Brain microvascular endothelial cell (primary cell): Measurements from ENCODE around the gene TMEM266.

Source experiments
- DNase-seq: peaks from one replicate; pipeline ENCODE4 v3.0.0-alpha.2; 2020
- H3K27ac ChIP-seq: fragments of 250-450 bp; sonication (Bioruptor Pico); 2 replicates; pipeline ENCODE4 v1.5.1; 2020; ENCODE audit warnings: mild to moderate bottlenecking, moderate library complexity
- H3K27me3 ChIP-seq: fragments of 250-450 bp; sonication (Bioruptor Pico); replicated peaks from 2 replicates; pipeline ENCODE4 v1.5.1; 2020; ENCODE audit warnings: mild to moderate bottlenecking
- H3K36me3 ChIP-seq: fragments of 250-450 bp; sonication (Bioruptor Pico); replicated peaks from 2 replicates; pipeline ENCODE4 v1.5.1; 2020; ENCODE audit warnings: mild to moderate bottlenecking
- H3K4me3 ChIP-seq: 2 replicates; pipeline ENCODE4 v1.5.1; 2011; ENCODE audit warnings: low read depth, mild to moderate bottlenecking, control low read depth, low read length, moderate library complexity
- in situ Hi-C: cut with HindIII; loops from 2 replicates; pipeline ENCODE4 v1.10.0; 2017; ENCODE audit warnings: low sequenced_read_pairs, low pct_ligation_motif_present
- TF ChIP-seq, protein P1 (sequence below): IDR thresholded peaks from 2 replicates; pipeline ENCODE4 v1.5.1; 2011; ENCODE audit warnings: low read depth, mild to moderate bottlenecking, moderate library complexity, low read length, control low read depth, inconsistent platforms; ENCODE audit errors: missing control alignments

The TMEM266 gene

DNA sequence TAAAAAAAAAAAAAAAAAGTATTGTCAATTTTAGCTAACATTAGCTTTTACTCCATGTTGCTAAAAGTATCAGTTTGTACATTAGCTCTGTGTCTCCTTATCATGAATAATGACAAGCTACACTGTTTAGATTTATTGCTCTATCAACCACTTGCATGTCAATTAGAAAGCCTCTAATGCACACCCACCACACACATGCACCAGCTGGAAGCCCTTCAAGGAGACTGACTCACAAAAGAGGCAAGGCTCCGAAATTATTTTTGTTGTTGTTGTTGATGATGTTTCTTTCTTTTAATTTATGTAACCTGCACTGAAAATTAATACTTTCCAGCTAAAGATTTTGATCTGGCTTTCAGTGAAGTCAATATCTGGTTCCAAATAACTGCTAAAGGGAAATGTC lies 180.0 kb downstream of the TMEM266 start:
- H3K36me3 ChIP-seq = no peaks in the 10 kb centered on the region
- H3K27ac ChIP-seq = no peak overlapping the region
- H3K4me3 ChIP-seq = no peak overlapping the region
- DNase-seq = no peak
- TF ChIP-seq, protein P1, sequence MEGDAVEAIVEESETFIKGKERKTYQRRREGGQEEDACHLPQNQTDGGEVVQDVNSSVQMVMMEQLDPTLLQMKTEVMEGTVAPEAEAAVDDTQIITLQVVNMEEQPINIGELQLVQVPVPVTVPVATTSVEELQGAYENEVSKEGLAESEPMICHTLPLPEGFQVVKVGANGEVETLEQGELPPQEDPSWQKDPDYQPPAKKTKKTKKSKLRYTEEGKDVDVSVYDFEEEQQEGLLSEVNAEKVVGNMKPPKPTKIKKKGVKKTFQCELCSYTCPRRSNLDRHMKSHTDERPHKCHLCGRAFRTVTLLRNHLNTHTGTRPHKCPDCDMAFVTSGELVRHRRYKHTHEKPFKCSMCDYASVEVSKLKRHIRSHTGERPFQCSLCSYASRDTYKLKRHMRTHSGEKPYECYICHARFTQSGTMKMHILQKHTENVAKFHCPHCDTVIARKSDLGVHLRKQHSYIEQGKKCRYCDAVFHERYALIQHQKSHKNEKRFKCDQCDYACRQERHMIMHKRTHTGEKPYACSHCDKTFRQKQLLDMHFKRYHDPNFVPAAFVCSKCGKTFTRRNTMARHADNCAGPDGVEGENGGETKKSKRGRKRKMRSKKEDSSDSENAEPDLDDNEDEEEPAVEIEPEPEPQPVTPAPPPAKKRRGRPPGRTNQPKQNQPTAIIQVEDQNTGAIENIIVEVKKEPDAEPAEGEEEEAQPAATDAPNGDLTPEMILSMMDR = no peak
- H3K27me3 ChIP-seq = no peaks in the 10 kb centered on the region
- in situ Hi-C loops = no loop called here

DNA sequence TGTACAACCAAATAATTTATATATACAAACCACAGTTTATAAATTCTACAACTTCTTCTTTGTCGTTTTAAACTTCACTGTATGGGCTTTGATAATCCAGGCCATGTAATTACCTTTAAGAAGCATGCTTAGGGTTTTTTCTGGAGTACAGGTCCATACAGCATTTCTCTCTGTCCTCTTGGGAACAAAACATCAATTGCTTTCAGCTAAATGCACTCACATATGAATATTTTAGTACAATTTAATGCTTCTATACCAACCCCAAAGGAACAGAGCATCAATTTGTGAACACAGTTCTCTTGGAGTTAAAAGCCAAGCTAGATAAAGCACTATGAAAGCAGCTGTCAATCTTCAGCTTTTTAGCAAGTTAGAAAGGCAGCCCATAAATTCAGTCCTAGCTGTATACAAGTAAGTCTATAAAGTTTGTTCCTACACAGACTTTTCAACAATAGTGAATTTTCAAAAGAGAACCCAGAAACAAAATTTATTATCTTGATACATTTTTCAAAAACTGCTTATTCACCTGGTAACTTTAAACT lies 185.4 kb downstream of the TMEM266 start:
- DNase-seq = no peak
- Histone ChIP-seq H3K36me3 (no peaks in the 10 kb centered on the region), H3K27ac (no peak overlapping the region), H3K27me3 (no peaks in the 10 kb centered on the region), H3K4me3 (no peak overlapping the region)
- TF ChIP-seq, protein P1 = no peak
- in situ Hi-C loops = no loop called here

DNA sequence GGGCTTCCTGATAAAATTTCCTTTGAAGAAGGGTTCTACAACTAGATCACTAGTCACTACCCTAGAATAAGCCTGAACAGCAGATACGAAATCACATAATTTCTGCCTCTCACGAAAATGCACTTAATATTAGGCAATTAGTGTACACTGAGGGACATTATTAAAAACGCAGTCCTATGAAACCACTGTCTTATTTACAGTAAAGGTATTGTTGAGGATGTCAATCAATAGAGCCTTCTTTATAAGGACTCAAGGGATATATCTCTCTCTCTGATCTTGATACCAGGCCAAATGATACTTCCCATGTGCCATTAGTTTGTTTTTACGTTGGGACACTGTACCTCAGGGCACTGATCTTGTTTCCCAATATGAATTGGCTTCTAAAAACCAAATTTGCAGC lies 191.9 kb downstream of the TMEM266 start:
- no peaks in the 10 kb centered on the region for H3K36me3 ChIP-seq
- no peaks in the 10 kb centered on the region for H3K27me3 ChIP-seq
- in situ Hi-C loops = no loop called here
- TF ChIP-seq, protein P1 = no peak
- no peak overlapping the region for H3K27ac ChIP-seq
- no peak overlapping the region for H3K4me3 ChIP-seq
- DNase-seq = no peak

GRCh38 chr15:76252249-76252648 lies 192.5 kb downstream of the TMEM266 start:
- Histone ChIP-seq H3K27me3 (no peaks in the 10 kb centered on the region), H3K27ac (no peak overlapping the region), H3K4me3 (no peak overlapping the region), H3K36me3 (no peaks in the 10 kb centered on the region)
- TF ChIP-seq, protein P1 = no peak
- no peak for DNase-seq
- in situ Hi-C loops = no loop called here

- Histone ChIP-seq H3K27ac (no peak overlapping the region), H3K36me3 (no peaks in the 10 kb centered on the region), H3K27me3 (no peaks in the 10 kb centered on the region), H3K4me3 (no peak overlapping the region)
- in situ Hi-C loops = no loop called here
- TF ChIP-seq, protein P1 = no peak
- no peak for DNase-seq
These were observed 194.1 kb downstream of the TMEM266 start for GRCh38 chr15:76253691-76254473.
